A673 (cell line): Measurements from ENCODE around the gene SFSWAP. TPM values are rescaled to one million over a fixed set of nuclear protein-coding genes. Genes with fewer than 3 reads are reported as not detected.

Experiments used
- BruUV-seq: library from RNA; stranded (reverse); fragments of 400-500 nt; replicated peaks from 2 replicates; lab custom pipeline; 2021; lab: Mats Ljungman, UMichigan
- CTCF ChIA-PET: fragments of 300-600 bp; sonication (Branson Sonifier 250); formaldehyde crosslinking; loops from one replicate; lab custom pipeline; 2022; ENCODE audit warnings: antibody characterized with exemption; lab: Charles Lee
- POLR2A ChIA-PET: fragments of 300-600 bp; sonication (Branson Sonifier 250); formaldehyde crosslinking; loops from one replicate; lab custom pipeline; 2022; ENCODE audit warnings: antibody characterized with exemption; ENCODE audit not compliant: low non-redundant PET; lab: Charles Lee
- DNase-seq: peaks from one replicate; pipeline ENCODE4 v3.0.0-alpha.2; 2015; ENCODE audit warnings: low spot score
- H3K27ac ChIP-seq: fragments of 200-600 bp; sonication (generic); 2 replicates; pipeline ENCODE4 v1.5.1; 2016; ENCODE audit warnings: mixed run types, low read depth, mild to moderate bottlenecking, mixed read lengths, antibody characterized with exemption, low read length; ENCODE audit not compliant: poor library complexity, severe bottlenecking
- H3K27me3 ChIP-seq: fragments of 200-600 bp; sonication (generic); replicated peaks from 2 replicates; pipeline ENCODE4 v1.6.1; 2017; ENCODE audit warnings: mixed run types, low read depth, mild to moderate bottlenecking, mixed read lengths, antibody characterized with exemption, low read length; ENCODE audit not compliant: insufficient read depth, poor library complexity
- H3K36me3 ChIP-seq: fragments of 200-600 bp; sonication (generic); 2 replicates; pipeline ENCODE4 v1.6.1; 2016; ENCODE audit warnings: mixed run types, mild to moderate bottlenecking, mixed read lengths, antibody characterized with exemption, low read length; ENCODE audit not compliant: insufficient read depth, poor library complexity, severe bottlenecking
- H3K4me1 ChIP-seq: fragments of 200-600 bp; sonication (generic); 2 replicates; pipeline ENCODE4 v1.6.1; 2017; ENCODE audit warnings: mixed run types, mild to moderate bottlenecking, mixed read lengths, antibody characterized with exemption, low read length; ENCODE audit not compliant: insufficient read depth, poor library complexity, severe bottlenecking
- H3K4me3 ChIP-seq: fragments of 200-600 bp; sonication (generic); 2 replicates; pipeline ENCODE4 v1.5.1; 2016; ENCODE audit warnings: low read depth, mixed run types, mild to moderate bottlenecking, mixed read lengths, low read length; ENCODE audit not compliant: poor library complexity, severe bottlenecking
- H3K9me3 ChIP-seq: fragments of 200-600 bp; sonication (generic); 2 replicates; pipeline ENCODE4 v1.6.1; 2016; ENCODE audit warnings: mixed run types, low read depth, mild to moderate bottlenecking, mixed read lengths, antibody characterized with exemption, low read length; ENCODE audit not compliant: poor library complexity, severe bottlenecking
- EZH2 ChIP-seq: fragments of 200-600 bp; sonication (generic); IDR thresholded peaks from 2 replicates; pipeline ENCODE4 v1.6.1; 2017; ENCODE audit warnings: borderline replicate concordance, low read depth, mild to moderate bottlenecking, mixed read lengths, antibody characterized with exemption, low read length; ENCODE audit not compliant: poor library complexity, severe bottlenecking
- intact Hi-C: fragments of 100-400 bp; cut with micrococcal nuclease; formaldehyde crosslinking; loops from one replicate; pipeline ENCODE4 v1.10.0; 2022; ENCODE audit not compliant: unreplicated experiment
- total RNA-seq: library from RNA; stranded (reverse); gene quantifications from 2 replicates; pipeline ENCODE4 v1.2.3, GENCODE V29; 2021
- TF ChIP-seq, protein P1 (sequence below): fragments of 300-800, 200-600 bp; sonication (generic); conservative IDR thresholded peaks from 2 replicates; pipeline ENCODE4 v1.5.1; 2017; ENCODE audit warnings: low read depth, mild to moderate bottlenecking, antibody characterized with exemption, low read length, moderate library complexity, mixed read lengths

SFSWAP gene
- total RNA-seq, 1 experiment from 2014 or later = 66.4 TPM

DNA sequence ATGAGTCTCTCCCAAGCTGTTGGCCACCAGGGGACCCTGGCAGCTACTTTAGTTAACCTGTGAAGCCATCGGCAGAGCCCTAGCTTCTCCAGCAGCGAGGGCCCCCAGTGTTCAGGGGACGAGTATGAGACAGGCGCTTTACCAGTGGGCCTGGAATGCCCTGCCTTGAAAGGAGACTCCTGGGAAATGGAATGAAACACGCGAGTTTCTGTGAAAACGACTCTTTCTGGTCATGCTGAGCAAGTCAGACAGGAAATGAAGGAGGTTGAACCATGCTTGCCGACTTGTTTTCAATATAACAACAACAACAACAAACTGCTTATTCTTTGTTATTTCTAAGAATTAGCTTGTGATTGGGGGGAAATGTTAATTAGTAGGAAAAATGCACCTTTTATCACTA is 42.9 kb downstream of the SFSWAP start:
- ChIA-PET POLR2A (no interaction called here), CTCF (interaction anchor here (0.8 kb wide), 1 partner anchor 241 kb away, joined by 7 read pairs; no protein-coding TSS in a partner anchor)
- BruUV-seq = no TSS peak
- no peak for DNase-seq
- Histone ChIP-seq H3K4me3 (no peak overlapping the region), H3K9me3 (no peaks in the 10 kb centered on the region), H3K27ac (no peak overlapping the region), H3K27me3 (no peaks in the 10 kb centered on the region), H3K36me3 (peaks cover 56% of the 10 kb centered on the region), H3K4me1 (no peaks in the 10 kb centered on the region)
- intact Hi-C loops = no loop called here
- TF ChIP-seq EZH2 = no peak
- TF ChIP-seq, protein P1, sequence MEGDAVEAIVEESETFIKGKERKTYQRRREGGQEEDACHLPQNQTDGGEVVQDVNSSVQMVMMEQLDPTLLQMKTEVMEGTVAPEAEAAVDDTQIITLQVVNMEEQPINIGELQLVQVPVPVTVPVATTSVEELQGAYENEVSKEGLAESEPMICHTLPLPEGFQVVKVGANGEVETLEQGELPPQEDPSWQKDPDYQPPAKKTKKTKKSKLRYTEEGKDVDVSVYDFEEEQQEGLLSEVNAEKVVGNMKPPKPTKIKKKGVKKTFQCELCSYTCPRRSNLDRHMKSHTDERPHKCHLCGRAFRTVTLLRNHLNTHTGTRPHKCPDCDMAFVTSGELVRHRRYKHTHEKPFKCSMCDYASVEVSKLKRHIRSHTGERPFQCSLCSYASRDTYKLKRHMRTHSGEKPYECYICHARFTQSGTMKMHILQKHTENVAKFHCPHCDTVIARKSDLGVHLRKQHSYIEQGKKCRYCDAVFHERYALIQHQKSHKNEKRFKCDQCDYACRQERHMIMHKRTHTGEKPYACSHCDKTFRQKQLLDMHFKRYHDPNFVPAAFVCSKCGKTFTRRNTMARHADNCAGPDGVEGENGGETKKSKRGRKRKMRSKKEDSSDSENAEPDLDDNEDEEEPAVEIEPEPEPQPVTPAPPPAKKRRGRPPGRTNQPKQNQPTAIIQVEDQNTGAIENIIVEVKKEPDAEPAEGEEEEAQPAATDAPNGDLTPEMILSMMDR = no peak

DNA sequence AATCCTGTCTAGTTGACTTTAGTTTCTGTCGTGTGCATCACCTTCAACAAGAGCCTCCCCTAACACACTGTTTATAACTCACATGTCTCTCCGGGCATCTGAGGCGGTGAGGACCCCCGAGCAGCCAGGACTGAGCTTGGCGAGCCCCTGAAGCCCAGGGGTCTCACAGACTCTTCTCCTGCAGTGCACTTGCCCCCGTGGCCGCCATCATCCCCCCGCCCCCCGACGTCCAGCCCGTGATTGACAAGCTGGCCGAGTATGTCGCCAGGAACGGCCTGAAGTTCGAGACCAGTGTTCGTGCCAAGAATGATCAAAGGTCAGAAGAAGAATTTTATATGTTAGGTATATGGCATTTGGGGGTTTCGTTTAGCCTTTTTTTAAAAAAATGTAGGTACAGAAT is 43.3 kb downstream of the SFSWAP start:
- no TSS peak for BruUV-seq
- CTCF ChIA-PET = interaction anchor here (0.6 to 0.8 kb wide), 2 partner anchors 38 to 240 kb away, joined by 7 to 8 read pairs; no protein-coding TSS in a partner anchor
- Histone ChIP-seq H3K27me3 (no peaks in the 10 kb centered on the region), H3K9me3 (no peaks in the 10 kb centered on the region), H3K36me3 (peaks cover 59% of the 10 kb centered on the region), H3K4me1 (no peaks in the 10 kb centered on the region), H3K4me3 (no peak overlapping the region), H3K27ac (no peak overlapping the region)
- DNase-seq = no peak
- POLR2A ChIA-PET = no interaction called here
- intact Hi-C loops = no loop called here
- TF ChIP-seq, protein P1 = no peak
- TF ChIP-seq EZH2 = no peak

DNA sequence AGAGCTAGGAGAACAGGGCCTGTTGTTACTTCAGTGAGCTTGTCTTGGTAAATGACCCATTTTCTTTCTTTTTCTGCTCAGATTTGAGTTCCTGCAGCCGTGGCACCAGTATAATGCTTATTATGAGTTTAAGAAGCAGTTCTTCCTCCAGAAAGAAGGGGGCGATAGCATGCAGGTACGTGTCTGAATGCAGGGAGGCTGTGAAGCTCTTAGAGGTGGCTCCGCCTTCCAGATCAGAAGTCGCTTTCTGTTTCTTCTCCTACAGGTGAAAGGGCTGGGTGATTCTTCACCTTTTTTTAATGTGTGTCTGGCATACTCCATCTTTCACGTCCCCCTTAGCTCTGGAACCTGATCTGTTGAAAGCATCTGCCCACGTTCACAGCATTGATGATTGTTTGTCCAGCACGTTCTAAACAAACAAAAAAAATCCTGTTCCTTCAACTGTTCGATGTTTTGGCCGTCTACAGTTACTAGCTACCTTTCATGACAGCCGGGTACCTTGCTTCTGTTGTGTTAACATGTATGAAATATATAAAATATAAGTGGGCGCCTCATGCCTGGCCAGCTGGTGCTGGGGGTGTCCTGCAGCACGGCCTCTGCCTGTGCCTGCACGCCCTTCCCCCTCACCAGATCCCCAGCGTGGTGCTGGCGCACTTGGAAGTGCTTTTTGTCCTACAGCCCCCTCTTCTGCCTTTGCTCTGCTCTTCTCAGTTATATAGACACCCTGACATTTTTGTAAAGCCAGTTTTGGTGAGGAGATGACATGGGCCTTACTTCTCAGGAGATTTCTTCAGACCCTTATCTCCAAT is 44.6 kb downstream of the SFSWAP start:
- intact Hi-C loops = loop anchor here (5.0 kb wide), 1 partner anchor 77 kb away; no protein-coding TSS in a partner anchor
- Histone ChIP-seq H3K36me3 (peaks cover 69% of the 10 kb centered on the region), H3K4me3 (no peak overlapping the region), H3K27me3 (no peaks in the 10 kb centered on the region), H3K4me1 (no peaks in the 10 kb centered on the region), H3K27ac (no peak overlapping the region), H3K9me3 (no peaks in the 10 kb centered on the region)
- no TSS peak for BruUV-seq
- TF ChIP-seq, protein P1 = peak; percentile 71
- no peak for TF ChIP-seq EZH2
- ChIA-PET POLR2A (interaction anchor here (0.5 kb wide), 1 partner anchor 26 kb away, joined by 3 read pairs; no protein-coding TSS in a partner anchor), CTCF (no interaction called here)
- DNase-seq = peak; percentile 68
